Activated naive CD8-positive, alpha-beta T cell (primary cell): ENCODE results near the gene EHMT1.

Experiments
- H3K27ac Mint-ChIP-seq: one replicate; pipeline ENCODE4 v1.8.0; 2021; ENCODE audit warnings: mixed read lengths
- H3K27me3 Mint-ChIP-seq: one replicate; pipeline ENCODE4 v1.8.0; 2021; ENCODE audit warnings: mixed read lengths
- H3K36me3 Mint-ChIP-seq: one replicate; pipeline ENCODE4 v1.8.0; 2021; ENCODE audit warnings: mixed read lengths
- H3K4me1 Mint-ChIP-seq: one replicate; pipeline ENCODE4 v1.8.0; 2021; ENCODE audit warnings: low read depth, mixed read lengths
- H3K4me3 Mint-ChIP-seq: one replicate; pipeline ENCODE4 v1.8.0; 2021; ENCODE audit warnings: mild to moderate bottlenecking, mixed read lengths
- H3K9me3 Mint-ChIP-seq: one replicate; pipeline ENCODE4 v1.8.0; 2021; ENCODE audit warnings: low read depth, mixed read lengths

EHMT1 gene

GRCh38 chr9:137665226-137665625 is 46.4 kb downstream of the EHMT1 start:
- Mint-ChIP-seq H3K9me3 (no peaks in the 10 kb centered on the region), H3K4me3 (no peak overlapping the region), H3K4me1 (peaks cover 56% of the 10 kb centered on the region), H3K36me3 (peaks cover 10% of the 10 kb centered on the region), H3K27ac (no peak overlapping the region), H3K27me3 (no peaks in the 10 kb centered on the region)

GRCh38 chr9:137665697-137666512 is 47.1 kb downstream of the EHMT1 start:
- peaks cover 57% of the 10 kb centered on the region for H3K4me1 Mint-ChIP-seq
- no peak overlapping the region for H3K27ac Mint-ChIP-seq
- H3K9me3 Mint-ChIP-seq, result no peaks in the 10 kb centered on the region
- no peaks in the 10 kb centered on the region for H3K27me3 Mint-ChIP-seq
- H3K36me3 Mint-ChIP-seq, result peaks cover 10% of the 10 kb centered on the region
- no peak overlapping the region for H3K4me3 Mint-ChIP-seq

DNA sequence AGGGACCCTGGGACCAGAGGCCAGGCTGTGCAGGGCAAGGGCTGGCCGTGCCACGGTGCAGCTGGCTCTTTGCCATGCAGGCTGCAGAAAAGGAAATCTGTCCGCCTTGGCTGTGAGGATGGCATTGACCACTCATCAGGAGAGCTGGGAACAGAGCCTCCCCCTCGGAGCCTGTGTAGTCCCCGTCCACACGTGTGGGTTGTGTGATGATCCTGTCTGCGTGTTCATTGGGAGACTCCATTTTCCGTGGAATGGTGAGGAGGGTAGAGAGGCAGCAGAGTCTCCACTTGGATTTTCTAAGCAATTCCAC is 47.7 kb downstream of the EHMT1 start:
- H3K9me3 Mint-ChIP-seq, result no peaks in the 10 kb centered on the region
- H3K27me3 Mint-ChIP-seq, result no peaks in the 10 kb centered on the region
- H3K36me3 Mint-ChIP-seq, result peaks cover 10% of the 10 kb centered on the region
- H3K4me3 Mint-ChIP-seq, result no peak overlapping the region
- H3K4me1 Mint-ChIP-seq, result peaks cover 56% of the 10 kb centered on the region
- H3K27ac Mint-ChIP-seq, result no peak overlapping the region

DNA sequence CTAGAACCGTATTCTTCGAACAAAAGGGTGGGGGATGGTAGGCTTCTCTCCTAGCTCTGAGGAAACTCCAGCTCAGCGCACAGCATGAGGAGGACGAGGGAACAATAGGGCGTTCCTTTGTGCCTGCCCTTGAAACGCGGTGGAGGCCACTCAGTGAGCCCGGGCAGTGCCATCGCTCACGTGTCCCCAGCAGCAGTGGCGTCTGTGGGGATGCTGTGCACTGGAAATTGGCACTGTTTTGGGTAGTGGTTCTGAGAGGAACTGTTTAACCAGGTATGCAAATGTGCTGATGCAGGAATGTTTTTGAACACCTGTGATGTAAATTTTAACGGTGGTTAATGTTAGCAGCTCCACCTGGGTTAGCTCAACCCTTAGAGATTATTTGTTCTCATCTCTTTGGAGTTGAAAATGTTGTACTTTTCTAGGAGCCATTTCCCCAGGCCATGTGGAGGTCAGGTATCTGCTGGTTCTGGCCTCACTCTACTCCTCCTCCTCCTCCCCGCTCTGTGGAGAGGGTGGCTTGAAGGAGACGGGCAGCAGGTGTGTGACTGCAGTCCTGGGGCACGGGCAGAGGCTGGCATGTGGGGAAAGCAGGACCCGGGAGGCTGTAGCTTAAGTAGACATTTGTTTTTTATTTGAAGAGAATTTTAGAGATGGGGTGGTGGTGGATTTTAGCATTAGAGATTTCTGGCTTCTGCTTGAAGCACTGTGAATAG is 48.3 kb downstream of the EHMT1 start:
- Mint-ChIP-seq H3K27me3 (no peaks in the 10 kb centered on the region), H3K4me1 (peaks cover 56% of the 10 kb centered on the region), H3K4me3 (no peak overlapping the region), H3K9me3 (no peaks in the 10 kb centered on the region), H3K27ac (peak overlapping the region; percentile 76), H3K36me3 (peaks cover 10% of the 10 kb centered on the region)

- no peaks in the 10 kb centered on the region for H3K9me3 Mint-ChIP-seq
- H3K27me3 Mint-ChIP-seq, result no peaks in the 10 kb centered on the region
- peak overlapping the region; percentile 48 for H3K27ac Mint-ChIP-seq
- H3K4me3 Mint-ChIP-seq, result no peak overlapping the region
- peaks cover 10% of the 10 kb centered on the region for H3K36me3 Mint-ChIP-seq
- peaks cover 61% of the 10 kb centered on the region for H3K4me1 Mint-ChIP-seq
Observed at GRCh38 chr9:137668203-137668602, 49.4 kb downstream of the EHMT1 start.

DNA sequence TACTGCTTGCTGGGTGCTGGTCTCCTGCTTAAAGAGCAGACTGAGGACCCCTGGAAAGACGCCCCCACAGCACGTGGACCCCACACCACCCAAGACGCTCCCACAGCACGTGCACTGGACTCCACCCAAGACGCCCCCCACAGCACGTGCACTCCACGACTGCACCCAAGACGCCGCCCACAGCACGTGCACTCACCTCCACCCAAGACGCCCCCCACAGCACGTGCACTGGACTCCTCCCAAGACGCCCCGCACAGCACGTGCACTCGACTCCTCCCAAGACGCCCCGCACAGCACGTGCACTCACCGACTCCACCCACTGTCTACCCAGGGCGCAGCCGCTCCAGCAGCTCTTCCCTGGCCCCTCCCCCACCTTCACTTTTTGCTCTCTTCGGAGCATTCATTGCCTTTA is 50.5 kb downstream of the EHMT1 start:
- Mint-ChIP-seq H3K4me3 (peak overlapping the region; percentile 17), H3K27ac (peak overlapping the region; percentile 16), H3K9me3 (no peaks in the 10 kb centered on the region)

DNA sequence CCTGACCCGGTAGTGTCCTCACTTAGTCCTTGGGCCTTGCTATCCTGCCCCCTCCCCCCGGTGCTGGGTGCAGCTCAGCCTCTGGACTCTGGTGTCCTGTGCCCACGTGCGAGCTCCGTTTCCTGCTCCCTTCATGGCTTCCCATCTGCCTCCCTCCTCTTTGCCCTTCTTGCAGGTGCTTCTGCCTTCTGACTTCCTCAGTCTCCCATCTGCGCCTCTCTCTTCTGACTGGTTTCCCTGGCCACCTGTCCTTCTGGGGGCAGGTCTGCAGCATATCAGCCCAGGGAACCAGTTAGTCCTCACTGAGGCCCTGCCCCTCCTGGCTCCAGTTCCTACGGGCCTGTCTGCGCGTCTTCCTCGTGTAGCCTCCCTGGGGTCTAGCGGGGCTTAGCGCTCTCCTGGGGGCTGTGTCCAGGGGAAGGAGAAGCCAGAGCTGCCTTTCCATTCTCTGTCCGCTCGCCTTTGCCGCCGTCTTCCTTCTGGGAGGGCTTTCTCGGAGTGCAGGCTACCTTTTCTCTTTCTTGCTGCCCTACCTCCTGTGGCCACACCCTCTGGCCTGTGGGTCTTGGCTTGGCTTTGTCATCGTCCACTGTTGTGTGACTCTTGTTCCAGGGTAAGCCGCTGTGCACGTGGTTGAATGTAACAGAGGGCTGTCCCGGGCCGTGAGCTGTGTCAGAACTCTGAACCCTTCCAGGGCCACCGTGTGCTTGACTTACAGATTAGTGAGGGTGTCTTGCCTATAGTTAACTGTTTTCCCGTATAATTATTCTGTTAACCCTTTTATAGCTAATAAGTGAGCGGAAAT is 51.8 kb downstream of the EHMT1 start:
- Mint-ChIP-seq H3K9me3 (no peaks in the 10 kb centered on the region), H3K4me1 (peaks cover 66% of the 10 kb centered on the region), H3K36me3 (peaks cover 7% of the 10 kb centered on the region), H3K27me3 (no peaks in the 10 kb centered on the region), H3K4me3 (no peak overlapping the region), H3K27ac (peak overlapping the region; percentile 22)

More for the DNA sequence above, 50.5 kb downstream of the EHMT1 start:
- no peaks in the 10 kb centered on the region for H3K27me3 Mint-ChIP-seq
- peaks cover 67% of the 10 kb centered on the region for H3K4me1 Mint-ChIP-seq
- H3K36me3 Mint-ChIP-seq, result peaks cover 10% of the 10 kb centered on the region

GRCh38 chr9:137671196-137671538 is 52.4 kb downstream of the EHMT1 start:
- H3K4me1 Mint-ChIP-seq, result peaks cover 61% of the 10 kb centered on the region
- H3K4me3 Mint-ChIP-seq, result no peak overlapping the region
- H3K9me3 Mint-ChIP-seq, result no peaks in the 10 kb centered on the region
- peaks cover 7% of the 10 kb centered on the region for H3K36me3 Mint-ChIP-seq
- H3K27ac Mint-ChIP-seq, result peak overlapping the region; percentile 22
- H3K27me3 Mint-ChIP-seq, result no peaks in the 10 kb centered on the region

GRCh38 chr9:137671721-137672120 is 52.9 kb downstream of the EHMT1 start:
- H3K9me3 Mint-ChIP-seq, result no peaks in the 10 kb centered on the region
- no peaks in the 10 kb centered on the region for H3K27me3 Mint-ChIP-seq
- peaks cover 7% of the 10 kb centered on the region for H3K36me3 Mint-ChIP-seq
- H3K4me1 Mint-ChIP-seq, result peaks cover 57% of the 10 kb centered on the region
- H3K27ac Mint-ChIP-seq, result no peak overlapping the region
- no peak overlapping the region for H3K4me3 Mint-ChIP-seq

DNA sequence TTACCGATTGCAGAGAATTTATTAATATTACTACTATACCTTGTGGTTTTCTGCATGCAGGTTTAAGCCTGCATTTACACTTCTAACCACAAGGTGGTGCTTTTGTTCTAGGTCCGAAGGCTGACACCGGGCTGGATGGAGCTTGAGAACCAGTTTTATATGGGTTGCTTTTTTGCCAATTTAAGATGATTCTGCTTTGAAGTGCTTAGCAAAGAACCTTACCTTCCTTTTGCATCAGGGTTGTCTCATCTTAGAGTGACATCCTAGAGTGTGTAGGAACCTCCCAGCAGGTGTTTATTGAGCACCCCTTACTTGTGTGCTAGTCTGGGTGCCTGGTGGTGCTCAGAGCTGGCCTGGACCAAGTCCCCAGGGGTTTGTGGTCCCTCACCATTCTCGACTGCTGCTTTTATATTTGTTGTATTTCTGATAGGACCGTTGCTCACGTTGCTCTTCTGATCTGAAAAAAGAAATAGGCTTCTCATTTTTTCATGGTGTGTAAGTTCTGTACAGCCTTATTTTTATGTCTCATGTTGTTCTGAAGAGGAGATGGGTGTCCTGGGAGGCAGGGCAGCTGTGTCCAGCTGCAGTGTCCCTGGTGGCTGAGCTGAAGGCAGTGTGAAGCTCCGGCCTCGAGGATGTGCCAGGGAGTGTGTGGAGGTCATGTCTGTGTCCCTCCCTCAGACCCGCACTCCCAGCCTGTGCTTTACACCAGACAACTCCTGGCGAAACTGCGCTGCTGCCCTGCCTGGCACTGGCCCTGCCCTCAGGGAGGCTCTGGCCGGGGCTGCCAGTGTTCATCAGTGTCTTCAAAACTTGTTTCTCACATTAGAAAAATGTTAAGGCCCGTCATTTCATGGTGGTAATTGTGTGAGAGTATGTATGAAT is 54.3 kb downstream of the EHMT1 start:
- no peaks in the 10 kb centered on the region for H3K9me3 Mint-ChIP-seq
- H3K27me3 Mint-ChIP-seq, result no peaks in the 10 kb centered on the region
- H3K4me3 Mint-ChIP-seq, result no peak overlapping the region
- H3K36me3 Mint-ChIP-seq, result peaks cover 7% of the 10 kb centered on the region
- H3K27ac Mint-ChIP-seq, result no peak overlapping the region
- H3K4me1 Mint-ChIP-seq, result peaks cover 44% of the 10 kb centered on the region

- no peaks in the 10 kb centered on the region for H3K9me3 Mint-ChIP-seq
- no peak overlapping the region for H3K27ac Mint-ChIP-seq
- peaks cover 43% of the 10 kb centered on the region for H3K4me1 Mint-ChIP-seq
- H3K27me3 Mint-ChIP-seq, result no peaks in the 10 kb centered on the region
- H3K4me3 Mint-ChIP-seq, result no peak overlapping the region
- peaks cover 7% of the 10 kb centered on the region for H3K36me3 Mint-ChIP-seq
Observed at GRCh38 chr9:137673886-137674285, 55.1 kb downstream of the EHMT1 start.

DNA sequence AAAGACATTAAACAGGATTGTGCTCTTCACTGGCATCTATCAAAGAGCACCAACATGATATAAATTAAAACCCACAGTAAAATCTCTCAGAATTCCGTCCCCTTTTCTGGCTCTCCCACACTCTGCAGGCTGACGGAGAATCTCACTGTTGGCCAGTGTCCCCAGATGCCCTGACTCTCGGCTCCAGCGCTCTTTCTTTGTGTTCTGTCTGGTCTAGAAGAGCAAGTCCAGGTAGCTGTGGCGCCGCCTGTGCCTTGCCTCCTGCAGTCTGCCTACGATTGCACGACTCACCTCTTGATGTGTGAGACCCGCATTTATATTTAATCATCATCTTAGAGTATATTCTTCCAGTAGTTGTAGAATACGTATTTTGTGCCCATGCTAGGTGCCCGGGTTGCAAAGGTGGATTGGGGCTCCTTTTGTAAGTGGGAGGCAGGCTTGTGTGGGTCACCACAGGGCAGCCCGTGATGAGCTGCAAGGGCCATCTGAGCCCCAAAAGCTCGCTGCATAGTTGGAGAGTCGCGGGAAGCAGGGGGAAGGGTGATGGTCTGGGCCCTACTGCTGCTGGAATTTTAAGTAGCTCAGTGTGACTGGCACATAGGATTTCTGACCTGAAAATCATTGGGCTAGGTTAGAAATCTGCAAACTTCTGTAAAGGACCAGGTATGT is 55.6 kb downstream of the EHMT1 start:
- H3K9me3 Mint-ChIP-seq, result no peaks in the 10 kb centered on the region
- no peak overlapping the region for H3K4me3 Mint-ChIP-seq
- peaks cover 43% of the 10 kb centered on the region for H3K4me1 Mint-ChIP-seq
- peaks cover 4% of the 10 kb centered on the region for H3K36me3 Mint-ChIP-seq
- H3K27me3 Mint-ChIP-seq, result no peaks in the 10 kb centered on the region
- H3K27ac Mint-ChIP-seq, result no peak overlapping the region

DNA sequence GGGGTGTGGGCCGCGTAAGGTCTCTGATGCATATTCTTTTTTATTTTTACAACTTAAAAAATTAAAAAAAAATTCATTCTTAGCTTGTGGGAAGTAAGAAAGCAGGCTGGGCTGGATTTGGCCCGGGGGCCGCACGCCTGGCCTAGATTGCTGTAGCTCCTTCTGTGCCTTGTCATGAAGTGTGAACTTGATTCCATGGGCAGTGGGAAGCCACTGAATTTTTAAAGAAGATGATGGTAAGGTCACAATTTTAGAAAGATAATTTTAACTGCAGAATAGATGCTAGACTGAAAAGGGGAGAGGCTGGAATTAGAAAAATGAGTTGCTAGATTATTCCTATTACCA is 56.1 kb downstream of the EHMT1 start:
- H3K9me3 Mint-ChIP-seq, result no peaks in the 10 kb centered on the region
- no peak overlapping the region for H3K4me3 Mint-ChIP-seq
- peaks cover 4% of the 10 kb centered on the region for H3K36me3 Mint-ChIP-seq
- H3K4me1 Mint-ChIP-seq, result peaks cover 47% of the 10 kb centered on the region
- no peak overlapping the region for H3K27ac Mint-ChIP-seq
- no peaks in the 10 kb centered on the region for H3K27me3 Mint-ChIP-seq

- H3K9me3 Mint-ChIP-seq, result no peaks in the 10 kb centered on the region
- peaks cover 2% of the 10 kb centered on the region for H3K36me3 Mint-ChIP-seq
- H3K27me3 Mint-ChIP-seq, result no peaks in the 10 kb centered on the region
- no peak overlapping the region for H3K4me3 Mint-ChIP-seq
- H3K27ac Mint-ChIP-seq, result no peak overlapping the region
- H3K4me1 Mint-ChIP-seq, result peaks cover 47% of the 10 kb centered on the region
Observed at GRCh38 chr9:137676998-137677397, 58.2 kb downstream of the EHMT1 start.
